Measurements from ENCODE around the gene ZBTB45. TPM values are rescaled to one million over a fixed set of nuclear protein-coding genes. Genes with fewer than 3 reads are reported as not detected.
A peak's percentile ranks its signal among the peaks of the same experiment; 100 is the strongest.
"Not testable (repeated sequence)": the region's sequence is repeated elsewhere in the genome, so short reads cannot be mapped to it uniquely, and the experiment has no call there.

Gene ZBTB45
- total and polyA plus RNA-seq, 7 donors = 6.2 to 13.0 (median 9.8) TPM

DNA sequence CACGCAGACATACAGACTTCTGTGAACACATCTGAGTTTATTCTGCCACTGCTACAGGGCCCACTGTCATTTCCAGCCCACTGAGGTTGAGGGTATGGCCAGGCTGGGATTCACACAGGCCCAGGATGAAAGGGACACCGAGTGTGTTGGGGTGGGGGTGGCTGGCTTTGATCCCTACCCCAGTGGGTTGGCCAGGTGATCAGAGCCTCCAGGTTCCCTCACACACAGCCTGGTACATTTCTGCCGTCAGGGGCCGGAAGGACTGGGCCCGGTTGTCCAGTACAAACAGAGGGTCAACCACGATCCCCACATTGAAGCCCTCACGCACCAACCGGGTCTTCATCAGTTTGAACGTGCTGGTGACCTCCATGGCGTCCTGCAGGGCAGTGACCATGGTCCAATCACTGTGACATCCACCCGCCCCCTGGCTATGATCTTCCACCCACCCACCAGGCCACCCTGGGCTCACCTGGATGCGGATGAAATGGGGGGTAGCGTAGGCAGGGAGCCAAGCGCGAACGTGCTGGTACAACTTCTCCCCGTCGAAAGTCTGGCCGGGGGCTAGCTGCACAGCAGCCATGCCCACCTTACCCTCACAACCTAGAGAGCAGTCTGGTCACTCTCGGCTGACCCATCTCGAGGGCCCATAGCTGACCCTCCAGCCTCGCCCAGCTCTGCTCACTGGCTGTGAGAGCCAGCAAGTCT is 21.1 kb downstream of the ZBTB45 start:
- TF ChIP-seq, protein P1, sequence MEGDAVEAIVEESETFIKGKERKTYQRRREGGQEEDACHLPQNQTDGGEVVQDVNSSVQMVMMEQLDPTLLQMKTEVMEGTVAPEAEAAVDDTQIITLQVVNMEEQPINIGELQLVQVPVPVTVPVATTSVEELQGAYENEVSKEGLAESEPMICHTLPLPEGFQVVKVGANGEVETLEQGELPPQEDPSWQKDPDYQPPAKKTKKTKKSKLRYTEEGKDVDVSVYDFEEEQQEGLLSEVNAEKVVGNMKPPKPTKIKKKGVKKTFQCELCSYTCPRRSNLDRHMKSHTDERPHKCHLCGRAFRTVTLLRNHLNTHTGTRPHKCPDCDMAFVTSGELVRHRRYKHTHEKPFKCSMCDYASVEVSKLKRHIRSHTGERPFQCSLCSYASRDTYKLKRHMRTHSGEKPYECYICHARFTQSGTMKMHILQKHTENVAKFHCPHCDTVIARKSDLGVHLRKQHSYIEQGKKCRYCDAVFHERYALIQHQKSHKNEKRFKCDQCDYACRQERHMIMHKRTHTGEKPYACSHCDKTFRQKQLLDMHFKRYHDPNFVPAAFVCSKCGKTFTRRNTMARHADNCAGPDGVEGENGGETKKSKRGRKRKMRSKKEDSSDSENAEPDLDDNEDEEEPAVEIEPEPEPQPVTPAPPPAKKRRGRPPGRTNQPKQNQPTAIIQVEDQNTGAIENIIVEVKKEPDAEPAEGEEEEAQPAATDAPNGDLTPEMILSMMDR (IDR thresholded peaks at IDR 0.05) = no peak
- intact Hi-C loops (cut with DNase I) = no loop called here
- DNase-seq = peak in 1 of 2 donors; percentile 70
- Histone ChIP-seq H3K4me3 (peak overlapping the region; percentile 68), H3K27me3 (ENCODE audit: insufficient read depth in 3 of 3, low read length in 2 of 3) (no peaks in the 10 kb centered on the region), H3K9me3 (no peaks in the 10 kb centered on the region), H3K36me3 (ENCODE audit: insufficient read depth in 1 of 2, low read depth in 1 of 2) (no peaks in the 10 kb centered on the region), H3K27ac (peak overlapping the region; percentile 82), H3K4me1 (peaks cover 19% of the 10 kb centered on the region)
- 51 to 58% (median 54%) methylated on average over 22 of the region's 22 CpGs for WGBS, 3 donors
- ATAC-seq = peak; percentile 3 to 16 (median 8)

DNA sequence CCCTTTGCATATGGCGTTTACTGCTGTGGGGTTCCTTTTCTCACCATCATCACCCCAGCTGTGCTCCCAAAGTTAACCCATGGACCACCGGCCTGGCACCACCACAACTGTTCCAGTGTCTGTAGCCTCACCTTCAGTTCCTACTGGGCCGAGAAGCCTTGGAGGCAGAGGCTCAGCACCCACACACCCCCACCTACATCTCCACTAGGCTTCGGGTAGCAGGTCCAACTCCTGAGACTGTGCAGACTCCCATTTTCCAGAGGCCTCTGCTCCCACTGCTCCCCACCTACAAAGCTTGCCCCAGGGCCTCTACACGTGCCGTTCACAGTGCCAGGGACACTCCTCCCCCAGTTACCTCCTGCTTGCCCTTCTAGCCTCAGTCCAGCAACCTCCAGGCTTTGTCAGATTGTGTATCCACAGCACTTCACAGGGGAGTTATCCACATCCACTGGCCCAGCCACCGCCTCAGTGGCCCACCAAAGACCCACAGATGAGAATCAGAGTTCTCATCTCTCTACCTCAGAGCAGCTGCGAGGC is 21.9 kb downstream of the ZBTB45 start:
- H3K27ac ChIP-seq = no peak overlapping the region
- DNase-seq (no peak), ATAC-seq (no peak)
- H3K4me3 ChIP-seq = no peak overlapping the region
- H3K27me3 ChIP-seq (ENCODE audit: insufficient read depth in 3 of 3, low read length in 2 of 3) = no peaks in the 10 kb centered on the region
- no peaks in the 10 kb centered on the region for H3K9me3 ChIP-seq
- 79 to 83% (median 82%) methylated on average over 7 to 8 of the region's 8 CpGs for WGBS, 3 donors
- intact Hi-C loops (cut with DNase I) = no loop called here
- H3K36me3 ChIP-seq (ENCODE audit: insufficient read depth in 1 of 2, low read depth in 1 of 2) = no peaks in the 10 kb centered on the region
- H3K4me1 ChIP-seq = peaks cover 19% of the 10 kb centered on the region
- TF ChIP-seq, protein P1 (IDR thresholded peaks at IDR 0.05) = no peak

DNA sequence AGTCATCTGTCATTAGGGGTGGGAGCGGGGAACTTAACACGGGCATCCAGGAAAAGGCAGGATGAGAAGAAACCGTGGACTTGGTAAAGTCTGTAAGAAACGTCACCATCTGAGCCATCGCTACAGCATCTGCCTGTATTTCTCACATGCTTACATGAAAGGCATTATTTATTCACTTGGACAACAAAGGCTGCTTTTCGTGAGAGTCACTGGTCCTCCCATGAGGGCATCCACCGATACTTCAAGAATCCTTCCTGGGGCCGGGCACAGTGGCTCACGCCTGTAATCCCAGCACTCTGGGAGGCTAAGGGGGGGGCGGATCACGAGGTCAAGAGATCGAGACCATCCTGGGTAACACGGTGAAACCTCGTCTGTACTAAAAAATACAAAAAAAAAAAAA is 27.3 kb downstream of the ZBTB45 start:
- DNase-seq (no peak), ATAC-seq (no peak)
- WGBS, 3 donors = 77 to 91% (median 86%) methylated on average over 14 of the region's 14 CpGs
- TF ChIP-seq, protein P1 (IDR thresholded peaks at IDR 0.05) = no peak
- Histone ChIP-seq H3K36me3 (ENCODE audit: insufficient read depth in 1 of 2, low read depth in 1 of 2) (no peaks in the 10 kb centered on the region), H3K4me3 (no peak overlapping the region), H3K4me1 (no peaks in the 10 kb centered on the region), H3K27ac (no peak overlapping the region), H3K9me3 (no peaks in the 10 kb centered on the region), H3K27me3 (ENCODE audit: insufficient read depth in 3 of 3, low read length in 2 of 3) (no peaks in the 10 kb centered on the region)
- intact Hi-C loops (cut with DNase I) = no loop called here

DNA sequence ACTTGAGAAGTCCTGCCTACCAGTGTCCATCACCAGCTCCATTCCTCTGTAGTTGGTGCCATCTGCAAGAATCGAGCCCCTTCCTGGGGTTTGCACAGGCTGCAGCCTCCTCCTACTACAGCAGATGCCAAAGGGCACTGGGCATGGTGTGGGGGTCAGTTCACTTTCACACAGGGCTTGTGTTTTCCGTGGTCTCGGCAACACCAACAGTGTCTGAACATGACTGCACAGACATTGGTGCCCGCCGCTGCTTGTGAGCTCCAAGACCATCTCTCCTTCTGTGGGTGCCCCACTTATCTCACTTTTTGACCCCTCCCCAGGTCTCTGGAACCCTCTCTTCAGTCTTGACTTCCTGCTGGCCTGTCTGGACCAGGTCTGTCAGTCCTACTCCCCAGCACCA is 28.2 kb downstream of the ZBTB45 start:
- Histone ChIP-seq H3K9me3 (no peaks in the 10 kb centered on the region), H3K36me3 (ENCODE audit: insufficient read depth in 1 of 2, low read depth in 1 of 2) (no peaks in the 10 kb centered on the region), H3K27ac (no peak overlapping the region), H3K4me1 (no peaks in the 10 kb centered on the region), H3K27me3 (ENCODE audit: insufficient read depth in 3 of 3, low read length in 2 of 3) (no peaks in the 10 kb centered on the region), H3K4me3 (no peak overlapping the region)
- intact Hi-C loops (cut with DNase I) = no loop called here
- TF ChIP-seq, protein P1 (IDR thresholded peaks at IDR 0.05) = no peak
- ATAC-seq (no peak), DNase-seq (no peak)
- 78 to 87% (median 83%) methylated on average over 5 of the region's 5 CpGs for WGBS, 3 donors

DNA sequence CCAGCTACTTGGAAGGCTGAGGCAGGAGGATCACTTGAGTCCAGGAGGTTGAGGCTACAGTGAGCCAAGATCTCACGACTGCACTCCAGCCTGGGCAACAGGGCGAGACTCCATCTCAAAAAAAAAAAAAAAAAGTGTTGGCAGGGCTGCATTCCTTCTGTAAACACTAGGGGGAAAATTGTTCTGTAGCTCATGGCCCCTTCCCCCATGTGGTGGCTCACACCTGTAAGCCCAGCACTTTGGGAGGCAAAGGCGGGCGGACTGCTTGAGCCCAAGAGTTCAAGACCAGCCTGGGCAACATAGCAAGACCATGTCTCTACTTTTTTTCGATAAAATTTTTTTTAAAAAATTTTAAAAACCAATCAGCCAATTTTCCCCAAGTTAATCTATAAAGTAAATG is 35.3 kb downstream of the ZBTB45 start:
- peaks cover 0 to 23% of the 10 kb centered on the region in 2 donors for H3K36me3 ChIP-seq (ENCODE audit: insufficient read depth in 1 of 2, low read depth in 1 of 2)
- H3K27me3 ChIP-seq (ENCODE audit: insufficient read depth in 3 of 3, low read length in 2 of 3); H3K27ac ChIP-seq; H3K4me1 ChIP-seq; ATAC-seq; intact Hi-C loops (cut with DNase I); H3K9me3 ChIP-seq; DNase-seq; H3K4me3 ChIP-seq: not testable (repeated sequence)
- 91 to 100% (median 93%) methylated on average over 5 of the region's 5 CpGs for WGBS, 3 donors
